ENCODE measurements around the gene PATZ1. TPM values are rescaled to one million over a fixed set of nuclear protein-coding genes. Genes with fewer than 3 reads are reported as not detected.

Gene PATZ1
- total and polyA plus RNA-seq, 12 donors, result 9.2 to 34.8 (median 25.1) TPM

GRCh38 chr22:31302006-31302405, 44.1 kb downstream of the PATZ1 start:
- Histone ChIP-seq H3K4me3 (no peak overlapping the region), H3K27ac (no peak overlapping the region)
- TF ChIP-seq POLR2A (IDR thresholded peaks at IDR 0.05) (no peak), CTCF (IDR thresholded peaks at IDR 0.05) (no peak)

GRCh38 chr22:31300896-31301295, 45.2 kb downstream of the PATZ1 start:
- DNase-seq, result no peak
- intact Hi-C loops (cut with DNase I), result no loop called here

More at GRCh38 chr22:31302006-31302405, 44.1 kb downstream of the PATZ1 start:
- DNase-seq, result no peak
- Histone ChIP-seq H3K36me3 (replicated peaks in 1 of 2) (no peaks in the 10 kb centered on the region), H3K27me3 (no peaks in the 10 kb centered on the region), H3K9me3 (replicated peaks in 1 of 3) (no peaks in the 10 kb centered on the region), H3K4me1 (replicated peaks in 1 of 2) (peaks cover 2 to 3% of the 10 kb centered on the region in 2 donors)
- intact Hi-C loops (cut with DNase I), result no loop called here

GRCh38 chr22:31295831-31296657, 50.1 kb downstream of the PATZ1 start:
- Histone ChIP-seq H3K4me3 (peak overlapping the region in 1 of 4 donors; percentile 9), H3K27ac (peak overlapping the region; percentile 59 to 96 (median 88)), H3K36me3 (replicated peaks in 1 of 2) (no peaks in the 10 kb centered on the region), H3K27me3 (no peaks in the 10 kb centered on the region), H3K9me3 (replicated peaks in 1 of 3) (no peaks in the 10 kb centered on the region), H3K4me1 (replicated peaks in 1 of 2) (peaks cover 42 to 49% of the 10 kb centered on the region in 2 donors)
- 21 to 30% (median 29%) methylated on average over 5 of the region's 5 CpGs for WGBS, 4 donors
- intact Hi-C loops (cut with DNase I), result no loop called here
- DNase-seq, result peak in 1 of 7 donors; percentile 16
- TF ChIP-seq CTCF (IDR thresholded peaks at IDR 0.05) (no peak), POLR2A (IDR thresholded peaks at IDR 0.05) (no peak)

More at GRCh38 chr22:31300896-31301295, 45.2 kb downstream of the PATZ1 start:
- Histone ChIP-seq H3K36me3 (replicated peaks in 1 of 2) (no peaks in the 10 kb centered on the region), H3K27ac (no peak overlapping the region), H3K4me3 (no peak overlapping the region), H3K4me1 (replicated peaks in 1 of 2) (peaks cover 13 to 14% of the 10 kb centered on the region in 2 donors), H3K9me3 (replicated peaks in 1 of 3) (no peaks in the 10 kb centered on the region), H3K27me3 (no peaks in the 10 kb centered on the region)
- 66 to 80% (median 72%) methylated on average over 3 of the region's 3 CpGs for WGBS, 4 donors
- TF ChIP-seq POLR2A (IDR thresholded peaks at IDR 0.05) (no peak), CTCF (IDR thresholded peaks at IDR 0.05) (no peak)

- intact Hi-C loops (cut with DNase I), result no loop called here
- peak in 1 of 7 donors; percentile 19 for DNase-seq
- Histone ChIP-seq H3K9me3 (replicated peaks in 1 of 3) (no peaks in the 10 kb centered on the region), H3K4me1 (replicated peaks in 1 of 2) (peaks cover 44 to 51% of the 10 kb centered on the region in 2 donors), H3K36me3 (replicated peaks in 1 of 2) (no peaks in the 10 kb centered on the region), H3K4me3 (peak overlapping the region in 1 of 4 donors; percentile 9), H3K27ac (peak overlapping the region; percentile 59 to 96 (median 88)), H3K27me3 (no peaks in the 10 kb centered on the region)
- WGBS, 4 donors, result 47 to 63% (median 57%) methylated on average over 3 of the region's 3 CpGs
- TF ChIP-seq POLR2A (IDR thresholded peaks at IDR 0.05) (no peak), CTCF (IDR thresholded peaks at IDR 0.05) (no peak)
Measured at GRCh38 chr22:31295360-31295759, 50.8 kb downstream of the PATZ1 start.
